B cell (primary cell): ENCODE data around the gene PDK2. TPM values are rescaled to one million over a fixed set of nuclear protein-coding genes. Genes with fewer than 3 reads are reported as not detected.

Experiments
- ATAC-seq: fragments of 200-7000 bp; cut with Tn5 transposase; one replicate; pipeline ENCODE4 v1.10.0; 2021; ENCODE audit warnings: low read depth, mild to moderate bottlenecking, moderate number of reproducible peaks, moderate library complexity
- CTCF ChIA-PET: fragments of 350-600 bp; sonication (Branson Sonifier 250); formaldehyde crosslinking; loops from one replicate; lab custom pipeline; 2021; ENCODE audit warnings: antibody characterized with exemption, inconsistent platforms; lab: Charles Lee
- POLR2A ChIA-PET: fragments of 350-600 bp; sonication (Branson Sonifier 250); formaldehyde crosslinking; loops from one replicate; lab custom pipeline; 2021; ENCODE audit warnings: antibody characterized with exemption; lab: Charles Lee
- DNase-seq: peaks from one replicate; pipeline ENCODE4 v3.0.0; 2013
- H2AFZ ChIP-seq: 2 replicates; pipeline ENCODE4 v1.6.1; 2012; ENCODE audit warnings: mild to moderate bottlenecking, low read depth, low read length; ENCODE audit not compliant: insufficient read depth, poor library complexity, severe bottlenecking
- H3K27ac ChIP-seq, 2 donors: 1 replicate in 1 of 2; 2 replicates in 1 of 2; pipeline ENCODE4 v1.5.1; 2012 to 2013; ENCODE audit warnings: low read length in 2 of 2, mild to moderate bottlenecking in 2 of 2, moderate library complexity in 1 of 2
- H3K27me3 ChIP-seq, 4 experiments: fragments of 200-600 bp in 1 of 4; sonication (generic) in 1 of 4; replicated peaks in 1 of 4; 1 replicate in 2 of 4; 2 replicates in 2 of 4; pipeline versions ENCODE4 v1.6.1 to v1.7.0; 2013 to 2016; ENCODE audit warnings: low read length in 3 of 4, mild to moderate bottlenecking in 2 of 4, mixed read lengths in 1 of 4, moderate library complexity in 1 of 4; ENCODE audit not compliant: insufficient read depth in 4 of 4, control insufficient read depth in 3 of 4; ENCODE audit errors: control extremely low read depth in 1 of 4
- H3K36me3 ChIP-seq, 2 experiments: replicated peaks in 1 of 2; 1 replicate in 1 of 2; 2 replicates in 1 of 2; pipeline versions ENCODE4 v1.6.1 to v1.7.1; 2013; ENCODE audit warnings: low read length in 1 of 2; ENCODE audit not compliant: insufficient read depth in 2 of 2, control insufficient read depth in 1 of 2; ENCODE audit errors: control extremely low read depth in 1 of 2, extremely low read depth in 1 of 2
- H3K4me1 ChIP-seq, 2 donors: fragments of 200-600 bp in 1 of 2; sonication (generic) in 1 of 2; 1 replicate in 1 of 2; 2 replicates in 1 of 2; pipeline versions ENCODE4 v1.5.1 to v1.6.1; 2013 to 2017; ENCODE audit warnings: low read length in 2 of 2; ENCODE audit not compliant: control insufficient read depth in 2 of 2, insufficient read depth in 2 of 2
- H3K4me2 ChIP-seq: replicated peaks from 2 replicates; pipeline ENCODE3; 2012; ENCODE audit warnings: mild to moderate bottlenecking, low read depth, low read length; ENCODE audit not compliant: poor library complexity, severe bottlenecking
- H3K4me3 ChIP-seq, 5 experiments: fragments of 200-600 bp in 1 of 5; sonication (generic) in 1 of 5; 1 replicate in 3 of 5; 2 replicates in 2 of 5; pipeline versions ENCODE4 v1.5.1 to v1.7.0; 2011 to 2016; ENCODE audit warnings: low read length in 4 of 5, mild to moderate bottlenecking in 4 of 5, low read depth in 2 of 5, control low read depth in 1 of 5, moderate library complexity in 1 of 5; ENCODE audit not compliant: insufficient read depth in 1 of 5; ENCODE audit errors: control extremely low read depth in 1 of 5, extremely low read depth in 1 of 5
- H3K79me2 ChIP-seq: fragments of 200-600 bp; sonication (generic); one replicate; pipeline ENCODE4 v1.6.0; 2016; ENCODE audit warnings: low read length; ENCODE audit not compliant: control insufficient read depth, insufficient read depth
- H3K9ac ChIP-seq: fragments of 200-600 bp; sonication (generic); 2 replicates; pipeline ENCODE4 v1.6.1; 2017; ENCODE audit warnings: mild to moderate bottlenecking, low read length, moderate library complexity
- H3K9me3 ChIP-seq, 3 donors: one replicate each; pipeline versions ENCODE4 v1.6.1 to v1.7.1; 2013; ENCODE audit warnings: low read length in 2 of 3; ENCODE audit not compliant: control insufficient read depth in 2 of 3, insufficient read depth in 1 of 3; ENCODE audit errors: control extremely low read depth in 1 of 3
- H4K20me1 ChIP-seq: 2 replicates; pipeline ENCODE4 v1.6.0; 2012; ENCODE audit warnings: mild to moderate bottlenecking, low read length; ENCODE audit not compliant: insufficient read depth, control insufficient read depth, poor library complexity, severe bottlenecking
- H3K27ac Mint-ChIP-seq: one replicate; pipeline ENCODE4 v1.8.0; 2021; ENCODE audit warnings: mixed read lengths
- H3K27me3 Mint-ChIP-seq: one replicate; pipeline ENCODE4 v1.8.0; 2021; ENCODE audit warnings: mixed read lengths
- H3K4me1 Mint-ChIP-seq: one replicate; pipeline ENCODE4 v1.8.0; 2021; ENCODE audit warnings: mixed read lengths
- H3K4me3 Mint-ChIP-seq: one replicate; pipeline ENCODE4 v1.8.0; 2021; ENCODE audit warnings: mixed read lengths
- H3K9me3 Mint-ChIP-seq: one replicate; pipeline ENCODE4 v1.8.0; 2022; ENCODE audit warnings: mixed read lengths; ENCODE audit not compliant: insufficient read depth
- CTCF ChIP-seq: fragments of 200-600 bp; IDR thresholded peaks from one replicate; pipeline ENCODE4 v1.8.0; 2022; ENCODE audit warnings: antibody characterized with exemption, mild to moderate bottlenecking
- EZH2 ChIP-seq: IDR thresholded peaks from 2 replicates; pipeline ENCODE4 v1.6.1; 2012; ENCODE audit warnings: borderline replicate concordance, low read depth, mild to moderate bottlenecking, moderate library complexity, low read length; ENCODE audit not compliant: insufficient read depth, poor library complexity, severe bottlenecking
- WGBS: methylation state at CpG from one replicate; pipeline ENCODE4 v1.1.5; 2013; ENCODE audit warnings: missing lambda C conversion rate; ENCODE audit not compliant: insufficient coverage; 5-methylcytosine and 5-hydroxymethylcytosine counted together
- intact Hi-C: fragments of 100-400 bp; cut with micrococcal nuclease; formaldehyde crosslinking; loops from one replicate; pipeline ENCODE4 v1.10.0; 2022
- polyA plus RNA-seq: library from polyadenylated mRNA; depleted of rRNA; stranded (reverse); fragments of >200 nt; gene quantifications from 2 replicates; pipeline ENCODE4 v1.2.3, GENCODE V29; 2012
- total RNA-seq, 2 donors: library from RNA; stranded (reverse); fragments of 120-200 nt in 1 of 2; gene quantifications; 1 replicate in 1 of 2; 2 replicates in 1 of 2; pipeline versions ENCODE4 v1.2.3 to v1.2.4, GENCODE V29; 2013 to 2022

Gene PDK2
- total and polyA plus RNA-seq, 2 donors (not counting 1 experiment from before 2014, with no cell fraction given): 35.2 to 73.2 TPM

- Histone ChIP-seq H4K20me1 (peaks cover 19% of the 10 kb centered on the region), H2AFZ (no peak overlapping the region), H3K4me1 (no peaks in the 10 kb centered on the region), H3K79me2 (no peaks in the 10 kb centered on the region), H3K36me3 (peaks cover 0 to 62% of the 10 kb centered on the region in 2 experiments), H3K27ac (no peak overlapping the region), H3K4me3 (no peak overlapping the region), H3K9ac (no peak overlapping the region), H3K27me3 (no peaks in the 10 kb centered on the region), H3K4me2 (no peak overlapping the region), H3K9me3 (no peaks in the 10 kb centered on the region)
- Mint-ChIP-seq H3K27ac (no peak overlapping the region), H3K4me3 (no peak overlapping the region), H3K9me3 (no peaks in the 10 kb centered on the region), H3K4me1 (no peaks in the 10 kb centered on the region), H3K27me3 (no peaks in the 10 kb centered on the region)
- intact Hi-C loops: no loop called here
- DNase-seq (no peak), ATAC-seq (no peak)
- WGBS: 94% methylated on average over 4 of the region's 5 CpGs
- no peak for TF ChIP-seq EZH2
- no peak for TF ChIP-seq CTCF
- CTCF ChIA-PET: interaction anchor here (0.7 to 1.5 kb wide), 2 partner anchors 10 to 12 kb away, joined by 3 to 4 read pairs; no protein-coding TSS in a partner anchor
- POLR2A ChIA-PET: no interaction called here
Observed at GRCh38 chr17:50103941-50104340, 8.8 kb downstream of the PDK2 start.

- Histone ChIP-seq H3K9me3 (no peaks in the 10 kb centered on the region), H3K9ac (no peak overlapping the region), H3K4me3 (no peak overlapping the region), H3K4me1 (no peaks in the 10 kb centered on the region), H3K4me2 (no peak overlapping the region), H4K20me1 (peaks cover 19% of the 10 kb centered on the region), H3K27ac (no peak overlapping the region), H3K79me2 (no peaks in the 10 kb centered on the region), H3K27me3 (no peaks in the 10 kb centered on the region), H3K36me3 (peaks cover 0 to 61% of the 10 kb centered on the region in 2 experiments), H2AFZ (no peak overlapping the region)
- 93% methylated on average over 13 of the region's 21 CpGs for WGBS
- intact Hi-C loops: no loop called here
- ChIA-PET POLR2A (no interaction called here), CTCF (interaction anchor here (1.3 to 2.6 kb wide), 2 partner anchors 12 to 72 kb away, joined by 3 to 8 read pairs; partner anchors contain the start of gene PDK2)
- ATAC-seq (no peak), DNase-seq (no peak)
- Mint-ChIP-seq H3K27me3 (no peaks in the 10 kb centered on the region), H3K4me3 (no peak overlapping the region), H3K9me3 (no peaks in the 10 kb centered on the region), H3K27ac (no peak overlapping the region), H3K4me1 (no peaks in the 10 kb centered on the region)
- TF ChIP-seq CTCF (no peak), EZH2 (no peak)
Observed at GRCh38 chr17:50105811-50106210, 10.7 kb downstream of the PDK2 start.
